Effector memory CD8-positive, alpha-beta T cell (primary cell): ENCODE data around the gene HOXD12.

Experiments
- ATAC-seq: fragments of 150-1000 bp; cut with Tn5 transposase; replicated peaks from 2 replicates; pipeline ENCODE4 v1.10.0; 2021; ENCODE audit warnings: mild to moderate bottlenecking, moderate library complexity
- DNase-seq, 3 experiments: peaks; one replicate each; pipeline ENCODE4 v3.0.0; 2021
- H3K27ac Mint-ChIP-seq, 2 donors: one replicate each; pipeline ENCODE4 v1.8.0; 2022; ENCODE audit warnings: mild to moderate bottlenecking in 2 of 2, mixed read lengths in 2 of 2, moderate library complexity in 2 of 2
- H3K27me3 Mint-ChIP-seq, 2 donors: one replicate each; pipeline ENCODE4 v1.8.0; 2022; ENCODE audit warnings: mixed read lengths in 2 of 2
- H3K36me3 Mint-ChIP-seq: one replicate; pipeline ENCODE4 v1.8.0; 2022; ENCODE audit warnings: mild to moderate bottlenecking, moderate library complexity, mixed read lengths; ENCODE audit not compliant: insufficient read depth
- H3K4me1 Mint-ChIP-seq, 2 donors: one replicate each; pipeline ENCODE4 v1.8.0; 2022; ENCODE audit warnings: low read depth in 2 of 2, mixed read lengths in 2 of 2
- H3K4me3 Mint-ChIP-seq, 2 donors: one replicate each; pipeline ENCODE4 v1.8.0; 2022; ENCODE audit warnings: mild to moderate bottlenecking in 2 of 2, mixed read lengths in 2 of 2, moderate library complexity in 2 of 2
- H3K9me3 Mint-ChIP-seq, 2 donors: one replicate each; pipeline ENCODE4 v1.8.0; 2022; ENCODE audit warnings: mixed read lengths in 2 of 2

Gene HOXD12

DNA sequence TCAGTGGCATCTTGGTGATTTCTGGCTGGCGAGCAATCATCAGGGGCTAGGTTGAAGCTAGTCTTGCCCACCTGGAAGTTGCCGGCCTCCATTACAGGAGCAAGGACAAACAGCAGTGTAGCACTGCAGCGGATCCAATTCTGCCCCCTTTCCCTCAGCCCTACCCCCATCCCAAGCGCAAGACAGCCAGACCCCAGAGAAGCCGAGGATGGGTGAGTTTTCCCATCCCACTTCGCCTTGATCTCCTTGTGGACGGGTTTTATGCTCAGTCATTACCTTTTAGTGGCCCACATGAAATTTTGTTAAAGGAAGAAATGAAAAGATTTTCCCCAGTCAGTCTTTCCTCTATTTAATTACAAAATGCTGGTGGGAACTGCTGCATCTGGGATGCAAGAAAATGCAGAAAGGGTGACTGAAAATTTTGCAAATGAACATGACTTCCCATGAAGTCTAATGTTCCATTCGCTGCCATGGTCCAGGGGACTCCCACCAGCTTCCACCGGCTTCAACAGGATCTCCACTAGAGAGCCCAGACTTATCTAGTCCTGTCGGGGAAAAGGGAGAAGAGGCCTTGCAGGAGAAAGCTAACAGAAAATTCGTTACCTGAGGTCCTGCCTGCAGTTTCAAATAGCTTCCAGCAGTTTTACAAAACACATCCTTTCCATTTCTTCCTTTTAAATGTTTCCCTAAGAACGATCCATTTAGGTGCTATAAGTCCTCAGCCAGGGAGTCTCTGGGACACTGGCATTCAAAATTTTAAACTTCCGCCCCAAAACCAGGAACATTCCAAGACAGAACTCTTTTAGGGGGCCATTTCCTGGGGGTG lies 21.0 kb downstream of the HOXD12 start:
- Mint-ChIP-seq H3K9me3 (no peaks in the 10 kb centered on the region), H3K4me3 (peak overlapping the region in 1 of 2 donors; percentile 19), H3K4me1 (peaks cover 4 to 9% of the 10 kb centered on the region in 2 donors), H3K36me3 (peaks cover 56% of the 10 kb centered on the region), H3K27me3 (peaks cover 83 to 85% of the 10 kb centered on the region in 2 donors), H3K27ac (peak overlapping the region in 1 of 2 donors; percentile 20)
- no peak for ATAC-seq
- no peak for DNase-seq

DNA sequence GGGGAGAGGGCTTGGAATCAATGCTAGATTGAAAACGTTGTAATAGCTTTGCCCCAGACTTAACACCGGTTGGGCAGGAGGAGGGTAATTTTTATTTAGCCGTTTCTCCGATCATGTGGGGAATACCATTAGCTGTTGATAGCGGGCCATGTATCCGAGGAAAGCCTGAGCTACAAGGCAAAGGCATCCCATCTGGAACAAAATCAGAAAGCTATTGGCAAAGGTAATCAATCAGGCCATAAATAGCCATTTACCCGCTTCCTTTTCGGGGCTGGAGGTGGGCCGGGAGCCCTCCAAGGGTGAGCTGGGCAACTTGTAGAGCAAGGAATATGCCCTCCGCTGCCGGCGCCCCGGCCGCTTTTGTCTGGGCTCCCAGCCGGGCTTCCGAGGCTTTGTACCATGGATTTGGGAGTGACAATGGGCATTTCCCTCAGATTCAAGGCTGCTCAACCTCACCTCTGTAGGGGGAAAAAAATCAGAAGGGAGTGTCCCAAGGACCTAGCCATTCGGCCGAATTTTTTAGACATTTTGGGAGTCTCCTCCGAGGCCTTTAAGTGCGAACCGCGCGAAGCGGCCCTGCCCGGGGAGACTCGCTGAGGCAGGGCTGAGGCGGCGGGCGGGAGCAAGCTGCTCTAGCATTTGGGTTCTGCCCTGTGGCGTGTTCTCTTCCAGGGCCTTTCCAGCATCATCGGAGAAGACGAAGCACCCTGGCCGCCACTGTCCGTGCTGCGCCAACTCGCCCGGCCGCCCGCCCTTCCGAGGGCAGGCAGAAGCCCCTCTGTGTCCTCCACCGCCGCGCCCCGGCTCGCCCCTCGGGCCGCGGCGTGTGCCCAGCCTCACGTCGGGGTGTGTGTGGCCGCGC lies 21.8 kb downstream of the HOXD12 start:
- peak overlapping the region in 1 of 2 donors; percentile 20 for H3K27ac Mint-ChIP-seq
- peaks cover 51% of the 10 kb centered on the region for H3K36me3 Mint-ChIP-seq
- peaks cover 83 to 85% of the 10 kb centered on the region in 2 donors for H3K27me3 Mint-ChIP-seq

DNA sequence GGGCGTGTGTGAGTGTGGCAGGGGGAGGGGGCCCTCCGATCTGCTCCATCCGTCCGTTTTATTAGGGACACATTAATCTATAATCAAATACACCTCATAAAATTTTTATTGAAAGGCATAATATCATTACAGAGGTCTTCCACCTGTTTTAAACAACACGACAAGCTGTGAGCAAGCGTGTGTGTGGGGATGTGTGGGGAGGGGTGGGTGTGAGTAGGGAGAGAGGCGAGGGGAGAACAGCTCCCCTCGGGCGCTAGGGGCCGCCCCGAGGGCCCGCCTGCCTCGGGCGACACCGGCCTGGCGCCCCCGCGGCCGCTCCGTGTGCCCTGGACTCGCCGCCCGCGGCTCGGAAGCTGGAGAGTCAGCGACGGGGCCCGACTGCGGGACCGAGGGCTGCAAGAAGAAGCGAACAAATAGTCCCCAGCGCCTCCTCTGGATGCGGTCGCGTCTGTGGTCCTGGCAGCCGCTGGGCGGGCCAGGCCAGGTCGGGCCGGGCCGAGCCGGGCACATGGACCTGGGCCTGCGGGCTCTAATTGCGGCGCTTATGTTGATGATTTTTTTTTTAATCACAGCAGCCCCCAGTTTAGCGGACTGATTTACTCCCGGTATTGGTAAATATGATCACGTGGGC lies 22.6 kb downstream of the HOXD12 start:
- ATAC-seq (peak; percentile 35), DNase-seq (no peak)
- H3K27me3 Mint-ChIP-seq = peaks cover 83 to 85% of the 10 kb centered on the region in 2 donors
- H3K27ac Mint-ChIP-seq = no peak overlapping the region
- no peaks in the 10 kb centered on the region for H3K9me3 Mint-ChIP-seq
- peak overlapping the region; percentile 43 to 49 for H3K4me3 Mint-ChIP-seq
- H3K4me1 Mint-ChIP-seq = peaks cover 6 to 9% of the 10 kb centered on the region in 2 donors
- H3K36me3 Mint-ChIP-seq = peaks cover 49% of the 10 kb centered on the region

More for the DNA sequence above, 21.8 kb downstream of the HOXD12 start:
- Mint-ChIP-seq H3K9me3 (no peaks in the 10 kb centered on the region), H3K4me3 (peak overlapping the region in 1 of 2 donors; percentile 19), H3K4me1 (peaks cover 4 to 9% of the 10 kb centered on the region in 2 donors)
- ATAC-seq (no peak), DNase-seq (no peak)

DNA sequence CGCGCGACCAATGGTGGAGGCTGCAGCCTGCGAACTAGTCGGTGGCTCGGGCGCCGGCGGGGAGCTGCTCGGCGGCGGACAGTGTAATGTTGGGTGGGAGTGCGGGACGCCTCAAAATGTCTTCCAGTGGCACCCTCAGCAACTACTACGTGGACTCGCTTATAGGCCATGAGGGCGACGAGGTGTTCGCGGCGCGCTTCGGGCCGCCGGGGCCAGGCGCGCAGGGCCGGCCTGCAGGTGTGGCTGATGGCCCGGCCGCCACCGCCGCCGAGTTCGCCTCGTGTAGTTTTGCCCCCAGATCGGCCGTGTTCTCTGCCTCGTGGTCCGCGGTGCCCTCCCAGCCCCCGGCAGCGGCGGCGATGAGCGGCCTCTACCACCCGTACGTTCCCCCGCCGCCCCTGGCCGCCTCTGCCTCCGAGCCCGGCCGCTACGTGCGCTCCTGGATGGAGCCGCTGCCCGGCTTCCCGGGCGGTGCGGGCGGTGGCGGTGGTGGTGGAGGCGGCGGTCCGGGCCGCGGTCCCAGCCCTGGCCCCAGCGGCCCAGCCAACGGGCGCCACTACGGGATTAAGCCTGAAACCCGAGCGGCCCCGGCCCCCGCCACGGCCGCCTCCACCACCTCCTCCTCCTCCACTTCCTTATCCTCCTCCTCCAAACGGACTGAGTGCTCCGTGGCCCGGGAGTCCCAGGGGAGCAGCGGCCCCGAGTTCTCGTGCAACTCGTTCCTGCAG lies 23.3 kb downstream of the HOXD12 start, which contains the start of gene HOXD9:
Gene HOXD9, plus strand, starts transcription at position 37 of the 728 bp plus-strand sequence. Its CDS starts 50 bp downstream, at position 87.
- H3K36me3 Mint-ChIP-seq = peaks cover 44% of the 10 kb centered on the region
- peak within 1 kb of the TSS in 1 of 2 donors; percentile 44 for H3K27ac Mint-ChIP-seq
- ATAC-seq = peak; percentile 51
- H3K4me3 Mint-ChIP-seq = peak within 1 kb of the TSS; percentile 43 to 49
- H3K27me3 Mint-ChIP-seq = peaks cover 83 to 85% of the 10 kb centered on the region in 2 donors
- no peak for DNase-seq
- H3K9me3 Mint-ChIP-seq = no peaks in the 10 kb centered on the region
- H3K4me1 Mint-ChIP-seq = peaks cover 5 to 12% of the 10 kb centered on the region in 2 donors

DNA sequence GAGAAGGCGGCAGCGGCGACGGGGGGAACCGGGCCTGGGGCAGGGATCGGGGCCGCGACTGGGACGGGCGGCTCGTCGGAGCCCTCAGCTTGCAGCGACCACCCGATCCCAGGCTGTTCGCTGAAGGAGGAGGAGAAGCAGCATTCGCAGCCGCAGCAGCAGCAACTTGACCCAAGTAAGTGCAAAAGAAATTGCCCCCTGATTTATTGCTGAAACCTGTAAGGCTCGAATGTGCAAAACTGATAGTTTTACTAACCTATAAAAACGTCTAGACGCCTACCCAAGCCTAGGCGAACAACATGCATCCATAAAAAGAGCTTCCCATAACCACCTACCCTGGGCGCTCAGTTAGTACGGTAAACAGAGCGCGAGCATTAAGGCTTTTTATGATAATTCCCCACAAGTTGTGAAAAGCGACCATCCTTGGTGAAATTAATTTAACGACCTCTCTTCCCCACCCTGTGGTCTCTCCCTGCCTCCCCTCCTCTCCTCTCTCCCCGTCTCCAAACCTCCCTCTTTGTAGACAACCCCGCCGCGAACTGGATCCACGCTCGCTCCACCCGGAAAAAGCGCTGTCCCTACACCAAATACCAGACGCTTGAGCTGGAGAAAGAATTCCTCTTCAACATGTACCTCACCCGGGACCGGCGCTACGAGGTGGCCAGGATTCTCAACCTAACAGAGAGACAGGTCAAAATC lies 24.0 kb downstream of the HOXD12 start:
- Mint-ChIP-seq H3K4me1 (peaks cover 8 to 12% of the 10 kb centered on the region in 2 donors), H3K27ac (peak overlapping the region in 1 of 2 donors; percentile 44), H3K36me3 (peaks cover 47% of the 10 kb centered on the region), H3K27me3 (peaks cover 83 to 85% of the 10 kb centered on the region in 2 donors), H3K9me3 (no peaks in the 10 kb centered on the region), H3K4me3 (peak overlapping the region; percentile 16 to 40)
- no peak for DNase-seq
- no peak for ATAC-seq

DNA sequence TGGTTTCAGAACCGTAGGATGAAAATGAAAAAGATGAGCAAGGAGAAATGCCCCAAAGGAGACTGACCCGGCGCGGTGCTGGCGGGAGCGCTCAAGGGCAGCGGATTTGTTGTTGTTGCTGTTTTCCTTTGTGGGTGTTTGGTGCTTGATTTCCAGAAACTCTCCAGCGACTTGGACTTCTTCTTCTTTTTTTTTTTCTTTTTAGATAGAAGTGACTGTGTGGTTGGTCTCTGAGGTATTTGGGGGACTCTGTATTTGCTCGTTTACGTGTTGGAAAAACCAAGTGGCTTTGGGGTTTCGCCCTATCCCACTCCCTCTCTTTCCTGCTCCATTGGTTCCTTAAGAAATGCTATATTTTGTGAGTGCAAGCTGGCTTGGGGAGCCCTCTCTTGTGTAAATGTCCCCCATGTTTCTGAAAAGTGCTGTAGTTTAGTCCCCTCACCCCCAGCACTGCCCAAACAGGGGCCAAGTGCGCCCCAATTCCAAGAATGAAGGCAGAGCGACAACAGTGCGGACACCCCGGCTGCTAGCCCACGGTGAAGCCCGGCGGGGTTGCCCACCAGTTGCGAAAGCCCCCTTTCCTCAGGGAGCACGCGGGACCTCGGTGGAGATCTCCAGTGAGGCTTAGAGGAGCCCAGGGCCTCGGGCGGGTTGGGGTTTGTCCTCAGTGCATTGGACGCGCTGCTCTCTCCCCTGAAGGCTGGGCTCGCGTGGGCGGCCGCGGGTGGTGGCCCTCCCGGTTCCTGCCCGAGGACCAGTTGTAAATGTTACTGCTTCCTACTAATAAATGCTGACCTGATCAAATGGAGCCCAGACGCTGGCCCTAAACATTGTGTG lies 24.7 kb downstream of the HOXD12 start:
- ATAC-seq (no peak), DNase-seq (no peak)
- peaks cover 55% of the 10 kb centered on the region for H3K36me3 Mint-ChIP-seq
- peaks cover 9 to 13% of the 10 kb centered on the region in 2 donors for H3K4me1 Mint-ChIP-seq
- H3K4me3 Mint-ChIP-seq = peak overlapping the region; percentile 16 to 24
- no peak overlapping the region for H3K27ac Mint-ChIP-seq
- peaks cover 83 to 85% of the 10 kb centered on the region in 2 donors for H3K27me3 Mint-ChIP-seq
- no peaks in the 10 kb centered on the region for H3K9me3 Mint-ChIP-seq

DNA sequence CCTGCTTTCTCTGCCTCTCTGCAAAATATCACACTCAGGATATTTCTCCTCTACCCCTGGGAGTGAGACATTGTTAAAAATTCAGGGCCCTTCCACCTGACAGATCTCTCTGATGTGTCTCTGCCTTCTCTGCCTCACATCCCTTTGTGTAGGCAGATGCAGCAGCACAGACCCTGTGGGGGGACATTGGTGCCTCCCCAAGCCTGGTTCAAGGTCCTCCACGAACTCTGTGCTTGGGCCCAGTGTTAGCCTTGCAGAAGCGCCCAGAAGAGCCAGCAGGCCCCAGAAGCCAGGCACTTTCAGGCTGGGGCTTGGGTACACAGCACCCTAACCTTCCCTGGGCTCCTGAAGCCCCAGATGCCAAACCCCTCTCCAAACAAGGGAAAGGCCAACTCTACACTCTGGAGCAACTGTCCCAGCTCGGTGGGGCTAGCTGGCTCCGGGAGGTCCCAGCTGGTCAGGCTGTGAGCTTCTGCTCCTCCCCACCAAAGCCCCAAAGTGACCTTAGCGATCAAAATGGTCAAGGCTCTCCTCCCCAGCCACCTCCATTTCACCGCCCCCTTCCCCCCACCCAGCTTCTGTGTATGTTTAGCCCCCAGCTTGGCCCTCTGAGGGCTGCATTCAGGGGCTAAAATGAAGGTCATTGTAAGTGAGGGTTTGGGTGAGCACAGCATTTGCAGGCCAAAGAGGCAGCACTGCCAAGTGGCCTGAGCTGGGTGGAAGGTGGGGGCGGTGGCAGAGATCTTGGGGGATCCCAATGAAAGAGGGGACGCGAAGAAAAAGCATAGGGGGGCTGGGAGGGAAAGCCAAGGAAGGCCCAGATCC lies 25.6 kb downstream of the HOXD12 start:
- H3K4me1 Mint-ChIP-seq = peaks cover 9 to 13% of the 10 kb centered on the region in 2 donors
- DNase-seq (no peak), ATAC-seq (no peak)
- peaks cover 56% of the 10 kb centered on the region for H3K36me3 Mint-ChIP-seq
- H3K9me3 Mint-ChIP-seq = no peaks in the 10 kb centered on the region
- H3K4me3 Mint-ChIP-seq = no peak overlapping the region
- no peak overlapping the region for H3K27ac Mint-ChIP-seq
- peaks cover 75 to 77% of the 10 kb centered on the region in 2 donors for H3K27me3 Mint-ChIP-seq

DNA sequence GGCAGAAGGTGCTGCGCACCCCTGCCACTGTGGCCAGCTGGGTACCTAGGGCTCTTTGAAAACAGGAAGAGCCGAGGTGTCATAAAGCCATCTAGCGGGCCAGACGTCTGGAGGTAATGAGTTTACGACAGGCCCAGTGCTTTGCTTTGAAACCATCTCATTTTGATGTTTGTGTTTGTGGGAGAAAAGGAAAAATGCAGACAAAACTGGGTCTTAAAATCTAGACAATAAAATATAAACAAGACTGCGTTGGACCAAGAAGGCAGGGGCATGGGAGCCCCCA lies 26.1 kb downstream of the HOXD12 start:
- no peak for DNase-seq
- ATAC-seq = no peak
- H3K36me3 Mint-ChIP-seq = peaks cover 55% of the 10 kb centered on the region
- H3K4me1 Mint-ChIP-seq = peaks cover 9 to 13% of the 10 kb centered on the region in 2 donors
- no peaks in the 10 kb centered on the region for H3K9me3 Mint-ChIP-seq
- H3K4me3 Mint-ChIP-seq = no peak overlapping the region
- H3K27ac Mint-ChIP-seq = no peak overlapping the region
- peaks cover 72 to 75% of the 10 kb centered on the region in 2 donors for H3K27me3 Mint-ChIP-seq

DNA sequence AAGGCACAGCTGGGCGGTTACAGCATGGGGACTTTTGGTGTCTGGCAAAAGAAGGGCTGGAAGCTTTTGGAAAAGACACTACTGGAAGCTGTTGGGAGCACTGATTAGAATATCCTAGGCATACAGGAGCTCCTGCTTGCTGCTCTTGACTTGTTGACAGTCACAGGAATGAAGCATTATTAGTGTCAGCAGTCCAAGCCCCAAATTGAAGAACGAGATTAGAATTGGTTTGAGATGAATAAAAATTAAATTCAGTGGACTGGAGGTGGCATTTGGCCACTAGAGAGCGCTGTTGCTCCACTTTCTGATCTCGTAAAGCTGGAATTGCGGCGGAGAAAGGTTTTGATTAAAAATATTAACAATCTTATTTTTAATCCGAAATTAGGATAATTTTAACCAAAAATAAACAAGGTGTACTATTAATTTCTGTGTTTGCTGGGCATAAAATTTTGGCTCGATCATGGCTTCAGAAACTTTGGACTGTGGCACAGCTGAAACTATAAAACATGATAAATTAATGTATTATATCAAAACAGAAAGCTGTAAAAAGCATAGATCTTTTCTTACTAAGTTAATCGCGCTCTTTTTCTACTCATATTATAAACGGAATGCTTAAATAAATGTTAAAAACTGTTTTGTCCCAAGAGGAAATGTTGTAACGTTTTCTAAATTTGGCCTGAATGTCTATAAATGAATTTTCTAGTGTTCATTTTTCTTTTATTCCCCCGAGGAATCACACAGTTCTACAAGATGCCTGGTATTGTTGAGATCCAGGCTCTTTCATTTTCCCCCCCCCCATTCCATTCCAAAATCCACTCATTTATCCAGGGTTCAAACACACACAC lies 27.6 kb downstream of the HOXD12 start:
- no peaks in the 10 kb centered on the region for H3K9me3 Mint-ChIP-seq
- peak; percentile 67 to 72 (median 69) for DNase-seq
- H3K36me3 Mint-ChIP-seq = peaks cover 55% of the 10 kb centered on the region
- no peak overlapping the region for H3K4me3 Mint-ChIP-seq
- H3K4me1 Mint-ChIP-seq = peaks cover 9 to 15% of the 10 kb centered on the region in 2 donors
- peaks cover 74 to 78% of the 10 kb centered on the region in 2 donors for H3K27me3 Mint-ChIP-seq
- H3K27ac Mint-ChIP-seq = no peak overlapping the region
- ATAC-seq = no peak

DNA sequence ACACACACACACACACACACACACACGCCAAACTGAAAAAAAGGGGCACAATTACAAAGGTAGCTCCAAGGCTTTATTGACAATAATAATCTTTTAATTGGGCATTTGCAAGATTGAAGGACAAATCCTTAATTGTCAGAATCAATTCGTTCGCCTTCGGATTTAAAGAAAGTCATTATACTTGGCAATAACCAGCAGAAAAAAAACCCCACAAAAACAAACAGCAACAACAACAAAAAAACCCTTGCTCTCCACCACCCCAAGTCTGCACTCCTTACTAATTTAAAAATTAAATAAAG lies 28.1 kb downstream of the HOXD12 start:
- ATAC-seq (no peak), DNase-seq (no peak)
- H3K9me3 Mint-ChIP-seq = no peaks in the 10 kb centered on the region
- peak overlapping the region; percentile 57 to 78 for H3K27ac Mint-ChIP-seq
- H3K36me3 Mint-ChIP-seq = peaks cover 55% of the 10 kb centered on the region
- peaks cover 80 to 83% of the 10 kb centered on the region in 2 donors for H3K27me3 Mint-ChIP-seq
- peaks cover 10 to 19% of the 10 kb centered on the region in 2 donors for H3K4me1 Mint-ChIP-seq
- peak overlapping the region; percentile 28 to 32 for H3K4me3 Mint-ChIP-seq
